GM19023 (cell line): ENCODE data around the gene MRPL49.
"Not testable (repeated sequence)": the region's sequence is repeated elsewhere in the genome, so short reads cannot be mapped to it uniquely, and the experiment has no call there.

ENCODE experiments used
- ATAC-seq: cut with Tn5 transposase; IDR thresholded peaks from one replicate; pipeline ENCODE4 v1.9.1; 2021; ENCODE audit warnings: mild to moderate bottlenecking, moderate library complexity; ENCODE audit not compliant: unreplicated experiment

The MRPL49 gene

GRCh38 chr11:65160643-65161042, 38.5 kb downstream of the MRPL49 start:
- ATAC-seq: no peak

- ATAC-seq: no peak
These were observed 41.6 kb downstream of the MRPL49 start for GRCh38 chr11:65163684-65164083.

DNA sequence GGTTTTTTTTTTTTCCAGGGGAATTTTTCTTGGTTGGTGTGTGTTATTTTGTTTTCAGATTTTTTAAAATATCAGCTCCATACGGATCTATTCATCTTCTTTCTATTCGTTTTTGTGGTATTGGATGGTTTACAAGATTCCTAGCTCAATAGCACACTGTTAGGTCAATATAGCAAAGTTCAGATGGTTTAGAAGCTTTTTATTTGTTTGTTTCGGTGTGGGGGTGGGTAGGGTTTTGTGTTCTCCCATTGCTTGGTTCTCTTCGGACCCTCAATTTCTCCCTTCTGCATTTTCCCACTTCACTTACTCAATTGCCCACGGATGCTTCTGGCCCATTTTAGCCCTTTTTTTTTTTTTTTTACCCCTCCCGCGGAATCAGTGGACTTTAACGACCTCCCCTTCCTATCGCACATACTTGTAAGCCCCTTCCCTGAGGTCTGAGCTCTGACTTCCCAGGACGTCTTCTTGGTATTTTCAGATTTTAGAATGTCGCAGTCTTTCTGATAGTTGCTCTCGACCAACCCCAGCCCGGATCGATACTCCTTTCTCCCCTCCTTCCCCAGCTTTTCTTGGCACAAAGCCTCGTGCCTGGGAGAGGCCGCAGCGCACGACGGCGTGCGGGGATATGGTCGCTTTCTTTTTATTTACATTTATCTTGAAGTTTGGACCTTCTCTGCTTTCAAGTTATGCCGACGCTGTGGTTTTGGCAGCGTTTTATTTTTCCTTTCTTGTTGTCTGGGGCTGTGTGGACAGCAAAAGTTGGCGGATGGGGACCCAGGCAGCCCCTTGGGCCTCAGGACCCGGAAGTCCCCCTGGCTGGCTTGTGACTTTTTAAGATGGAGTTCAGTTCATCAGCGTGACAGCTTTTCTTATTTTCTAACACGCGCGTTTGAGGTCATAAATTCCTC, 43.5 kb downstream of the MRPL49 start:
- ATAC-seq: no peak

- ATAC-seq: no peak
These were observed 44.8 kb downstream of the MRPL49 start for GRCh38 chr11:65166893-65167292.

DNA sequence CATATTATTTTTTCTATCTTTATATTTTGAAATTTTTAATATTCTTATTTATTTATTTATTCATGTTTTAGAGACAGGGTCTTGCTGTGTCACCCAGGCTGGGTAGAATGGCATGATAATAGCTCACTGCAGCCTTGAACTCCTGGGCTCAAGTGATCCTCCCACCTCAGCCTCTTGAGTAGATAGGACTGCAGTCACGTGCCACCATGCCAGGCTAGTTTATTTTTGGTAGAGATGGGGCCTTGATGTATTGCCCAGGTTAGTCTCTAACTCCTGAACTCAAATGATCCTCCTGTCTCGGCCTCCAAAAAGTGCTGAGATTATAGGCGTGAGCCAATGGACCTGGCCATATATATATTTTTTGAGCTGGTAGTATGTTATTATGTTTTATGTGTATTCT, 45.5 kb downstream of the MRPL49 start:
- ATAC-seq: no peak

DNA sequence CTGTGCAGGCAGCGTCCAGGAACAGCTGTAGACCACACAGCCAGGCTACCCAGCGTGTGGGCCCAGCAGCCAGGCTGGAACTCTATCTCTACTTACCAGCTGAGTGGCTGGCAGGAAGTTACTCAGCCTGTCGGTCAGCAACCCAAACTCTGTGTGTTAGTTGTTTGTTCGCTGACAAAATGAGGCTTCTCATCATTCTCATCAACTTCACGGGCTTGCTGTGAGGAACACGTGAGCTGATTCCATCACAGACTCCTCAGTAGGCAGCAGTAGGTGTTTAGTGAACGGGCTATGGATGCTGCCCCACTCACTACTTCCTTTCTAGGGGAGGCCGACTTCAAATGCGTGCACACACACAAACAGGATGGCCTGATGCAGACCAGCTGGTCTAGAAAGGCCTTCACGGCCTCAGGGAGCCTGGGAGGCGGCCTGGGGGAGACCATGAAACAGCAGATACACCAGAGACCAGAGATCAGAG, 47.1 kb downstream of the MRPL49 start:
- ATAC-seq: no peak

DNA sequence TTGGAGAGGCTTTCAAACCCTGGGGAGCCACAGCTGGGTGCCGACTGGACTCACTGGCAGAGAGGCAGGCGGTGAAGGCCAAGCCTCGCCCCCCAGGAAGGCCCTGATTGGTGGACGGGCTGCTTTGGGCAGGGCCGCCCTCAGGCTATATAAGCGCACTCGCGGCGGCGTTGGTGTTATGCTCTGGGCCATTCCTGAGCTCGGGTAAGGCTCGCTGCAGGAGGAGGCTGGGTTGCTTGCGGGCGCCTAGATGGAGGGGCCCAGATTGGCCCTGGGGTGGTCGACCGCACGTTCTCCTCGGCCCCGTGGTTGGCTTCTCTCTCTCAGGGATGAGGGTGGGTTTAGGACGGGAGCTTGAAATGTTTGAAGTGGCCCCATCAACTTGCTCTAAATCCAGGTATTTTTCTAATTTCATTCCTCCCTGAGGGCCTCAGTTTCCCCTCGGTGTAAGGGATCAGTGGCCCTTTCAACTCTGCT, 48.0 kb downstream of the MRPL49 start, which contains the start of gene SPDYC:
SPDYC (plus strand) TSS at position 176 of the 477 bp plus-strand sequence. CDS start 1,125 bp downstream, outside the sequence.
- no peak for ATAC-seq

- ATAC-seq: no peak
These were observed 50.5 kb downstream of the MRPL49 start for GRCh38 chr11:65172600-65172999.

DNA sequence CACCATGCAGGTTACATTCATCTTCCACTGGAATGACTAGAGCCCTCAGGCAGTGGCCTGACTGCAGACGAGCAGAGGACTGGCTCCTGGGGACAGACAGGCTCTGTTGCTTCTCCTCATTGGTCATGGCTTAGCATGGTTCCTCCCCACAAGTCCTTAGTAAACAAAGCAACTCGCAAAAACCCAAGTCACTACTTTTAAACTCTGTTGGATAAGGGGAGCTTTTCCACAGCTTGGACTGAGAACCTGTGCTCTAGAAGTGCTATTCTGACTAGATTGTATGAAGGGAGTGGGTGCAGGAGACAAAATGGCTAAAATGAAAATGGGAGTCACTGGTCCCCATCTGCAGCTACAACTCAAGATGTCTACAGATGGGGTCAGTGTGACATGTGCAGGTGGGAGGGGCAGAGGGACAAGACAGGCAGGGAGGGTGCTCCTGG, 52.5 kb downstream of the MRPL49 start:
- ATAC-seq: not testable (repeated sequence)
